ENCODE results near the gene AGTRAP. TPM values are rescaled to one million over a fixed set of nuclear protein-coding genes. Genes with fewer than 3 reads are reported as not detected.

The AGTRAP gene
- total RNA-seq, 4 donors from 2014 or later, result 35.1 to 93.1 (median 64.2) TPM

GRCh38 chr1:11788549-11789053, 52.7 kb downstream of the AGTRAP start:
- TF ChIP-seq, protein P1, sequence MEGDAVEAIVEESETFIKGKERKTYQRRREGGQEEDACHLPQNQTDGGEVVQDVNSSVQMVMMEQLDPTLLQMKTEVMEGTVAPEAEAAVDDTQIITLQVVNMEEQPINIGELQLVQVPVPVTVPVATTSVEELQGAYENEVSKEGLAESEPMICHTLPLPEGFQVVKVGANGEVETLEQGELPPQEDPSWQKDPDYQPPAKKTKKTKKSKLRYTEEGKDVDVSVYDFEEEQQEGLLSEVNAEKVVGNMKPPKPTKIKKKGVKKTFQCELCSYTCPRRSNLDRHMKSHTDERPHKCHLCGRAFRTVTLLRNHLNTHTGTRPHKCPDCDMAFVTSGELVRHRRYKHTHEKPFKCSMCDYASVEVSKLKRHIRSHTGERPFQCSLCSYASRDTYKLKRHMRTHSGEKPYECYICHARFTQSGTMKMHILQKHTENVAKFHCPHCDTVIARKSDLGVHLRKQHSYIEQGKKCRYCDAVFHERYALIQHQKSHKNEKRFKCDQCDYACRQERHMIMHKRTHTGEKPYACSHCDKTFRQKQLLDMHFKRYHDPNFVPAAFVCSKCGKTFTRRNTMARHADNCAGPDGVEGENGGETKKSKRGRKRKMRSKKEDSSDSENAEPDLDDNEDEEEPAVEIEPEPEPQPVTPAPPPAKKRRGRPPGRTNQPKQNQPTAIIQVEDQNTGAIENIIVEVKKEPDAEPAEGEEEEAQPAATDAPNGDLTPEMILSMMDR (IDR thresholded peaks at IDR 0.05), result no peak
- ATAC-seq (ENCODE audit: low FRiP score) (no peak), DNase-seq (ENCODE audit: low spot score) (no peak)

- TF ChIP-seq, protein P1 (IDR thresholded peaks at IDR 0.05), result no peak
- DNase-seq (ENCODE audit: low spot score), result no peak
- no peak for ATAC-seq (ENCODE audit: low FRiP score)
Observed at GRCh38 chr1:11789126-11790067, 53.5 kb downstream of the AGTRAP start.

DNA sequence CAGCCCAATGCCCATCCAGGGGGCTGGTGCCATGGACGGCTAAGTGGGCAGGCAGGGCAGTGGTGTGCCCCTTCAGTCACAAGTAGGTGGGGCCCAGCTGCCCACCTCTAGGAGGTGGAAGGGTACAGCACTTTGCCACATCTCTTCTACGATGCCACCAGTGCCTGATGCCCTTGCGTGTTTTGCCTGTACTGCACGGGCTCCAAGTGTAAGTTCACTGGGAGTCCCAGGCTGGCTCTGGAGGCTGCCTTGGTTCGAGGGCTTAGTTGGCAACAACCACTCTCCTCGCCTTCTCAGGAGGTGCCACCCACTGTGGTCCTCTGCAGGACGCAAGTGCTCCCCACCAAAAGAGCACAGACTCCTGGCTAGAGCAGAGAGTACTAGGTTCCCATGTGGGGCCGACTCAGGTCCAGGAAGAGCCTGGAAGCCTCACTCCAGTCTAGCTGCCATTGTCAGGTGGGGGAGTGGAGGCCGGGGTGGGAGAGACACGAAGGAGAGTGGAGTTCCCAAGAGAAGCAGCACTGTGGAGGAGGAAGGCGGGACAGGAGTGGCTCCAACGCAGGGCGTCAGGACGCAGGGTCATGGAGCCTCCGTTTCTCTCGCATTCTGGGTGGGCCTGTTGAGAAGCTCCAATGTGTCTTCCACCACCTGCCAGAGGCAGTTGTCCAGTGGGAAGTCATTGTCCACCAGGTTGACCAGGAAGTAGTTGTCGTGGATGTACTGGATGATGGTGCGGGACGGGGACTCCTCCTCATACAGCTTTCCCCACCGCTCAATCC, 54.4 kb downstream of the AGTRAP start:
- no peak for DNase-seq (ENCODE audit: low spot score)
- no peak for ATAC-seq (ENCODE audit: low FRiP score)
- TF ChIP-seq, protein P1 (IDR thresholded peaks at IDR 0.05), result no peak

- ATAC-seq (ENCODE audit: low FRiP score), result peak; percentile 90
- DNase-seq (ENCODE audit: low spot score), result peak; percentile 73
- TF ChIP-seq, protein P1 (IDR thresholded peaks at IDR 0.05), result no peak
Observed at GRCh38 chr1:11790880-11791715, 55.2 kb downstream of the AGTRAP start.

GRCh38 chr1:11792106-11792505, 56.2 kb downstream of the AGTRAP start:
- no peak for ATAC-seq (ENCODE audit: low FRiP score)
- TF ChIP-seq, protein P1 (IDR thresholded peaks at IDR 0.05), result no peak
- DNase-seq (ENCODE audit: low spot score), result no peak

- TF ChIP-seq, protein P1 (IDR thresholded peaks at IDR 0.05), result no peak
- ATAC-seq (ENCODE audit: low FRiP score), result no peak
- no peak for DNase-seq (ENCODE audit: low spot score)
Observed at GRCh38 chr1:11793819-11794218, 57.9 kb downstream of the AGTRAP start.

Data from omental fat pad (tissue), 4 donors.